HCT116 (cell line): Measurements from ENCODE around the gene PRCD. TPM values are rescaled to one million over a fixed set of nuclear protein-coding genes. Genes with fewer than 3 reads are reported as not detected.

Experiments
- ATAC-seq: fragments of 200-7000 bp; cut with Tn5 transposase; 2 replicates; pipeline ENCODE4 v1.9.1; 2020; ENCODE audit warnings: mild to moderate bottlenecking, moderate library complexity
- BruUV-seq: library from RNA; stranded (reverse); fragments of 400-500 nt; replicated peaks from 2 replicates; lab custom pipeline; 2021; lab: Mats Ljungman, UMichigan
- CTCF ChIA-PET: fragments of 300-600 bp; sonication (Branson Sonifier 250); formaldehyde crosslinking; loops from one replicate; lab custom pipeline; 2021; ENCODE audit warnings: antibody characterized with exemption; lab: Charles Lee
- POLR2A ChIA-PET: fragments of 300-600, 350-600 bp; sonication (Branson Sonifier 250); formaldehyde crosslinking; loops from one replicate; lab custom pipeline; 2021; ENCODE audit warnings: antibody characterized with exemption; lab: Charles Lee
- RAD21 ChIA-PET, 2 experiments: fragments of 300-600 bp; sonication (Branson Sonifier 250); formaldehyde crosslinking; loops; one replicate each; lab custom pipeline; 2023; ENCODE audit warnings: low total read pairs in 2 of 2; ENCODE audit not compliant: uncharacterized antibody in 2 of 2, unreplicated experiment in 2 of 2, low non-redundant PET in 1 of 2; lab: Charles Lee
- DNase-seq: peaks from one replicate; pipeline ENCODE4 v3.0.0-alpha.2; 2010; ENCODE audit warnings: low read depth, low spot score
- H2AFZ ChIP-seq: fragments of 200-600 bp; shearing (Covaris generic), sonication (generic); 2 replicates; pipeline ENCODE4 v1.6.1; 2017; ENCODE audit warnings: low read depth, mixed run types, mixed read lengths, antibody characterized with exemption, low read length; ENCODE audit not compliant: poor library complexity, severe bottlenecking
- H3K27ac ChIP-seq: 2 replicates; pipeline ENCODE4 v1.5.1; 2012; ENCODE audit warnings: low read depth, low read length
- H3K27me3 ChIP-seq: fragments of 200-600 bp; sonication (generic); 2 replicates; pipeline ENCODE4 v1.6.1; 2016; ENCODE audit warnings: mixed run types, low read length, mixed read lengths; ENCODE audit not compliant: insufficient read depth
- H3K36me3 ChIP-seq, 2 experiments: fragments of 200-500 bp in 1 of 2; fragments of 200-600 bp in 1 of 2; sonication (Bioruptor generic) in 1 of 2; sonication (generic) in 1 of 2; 2 replicates each; pipeline versions ENCODE4 v1.5.1 to v1.6.1; 2014 to 2016; ENCODE audit warnings: low read length in 2 of 2, inconsistent platforms in 1 of 2, mixed read lengths in 1 of 2, mixed run types in 1 of 2; ENCODE audit not compliant: insufficient read depth in 2 of 2, control insufficient read depth in 1 of 2
- H3K4me1 ChIP-seq, 2 experiments: fragments of 200-600 bp in 1 of 2; sonication (generic) in 1 of 2; 2 replicates each; pipeline versions ENCODE4 v1.5.1 to v1.6.1; 2012 to 2017; ENCODE audit warnings: low read length in 2 of 2, inconsistent platforms in 1 of 2, mild to moderate bottlenecking in 1 of 2, mixed read lengths in 1 of 2, mixed run types in 1 of 2, moderate library complexity in 1 of 2; ENCODE audit not compliant: insufficient read depth in 2 of 2, control insufficient read depth in 1 of 2
- H3K4me2 ChIP-seq: fragments of 200-600 bp; sonication (generic); 2 replicates; pipeline ENCODE4 v1.6.1; 2017; ENCODE audit warnings: mixed run types, low read length, mixed read lengths
- H3K4me3 ChIP-seq, 2 experiments: fragments of 200-600 bp in 1 of 2; sonication (generic) in 1 of 2; replicated peaks in 1 of 2; 2 replicates each; pipeline ENCODE4 v1.5.1; 2011 to 2016; ENCODE audit warnings: low read length in 2 of 2, control low read depth in 1 of 2, low read depth in 1 of 2, mild to moderate bottlenecking in 1 of 2, mixed read lengths in 1 of 2, mixed run types in 1 of 2
- H3K79me2 ChIP-seq: fragments of 200-600 bp; sonication (generic); 2 replicates; pipeline ENCODE4 v1.6.1; 2017; ENCODE audit warnings: mild to moderate bottlenecking, mixed run types, low read length, moderate library complexity, mixed read lengths; ENCODE audit not compliant: insufficient read depth
- H3K9ac ChIP-seq: fragments of 200-600 bp; sonication (generic); 2 replicates; pipeline ENCODE4 v1.6.1; 2016; ENCODE audit warnings: low read length, mixed read lengths
- H3K9me2 ChIP-seq: fragments of 200-600 bp; sonication (generic), shearing (Covaris generic); 2 replicates; pipeline ENCODE4 v1.6.1; 2017; ENCODE audit warnings: mixed run types, mild to moderate bottlenecking, moderate library complexity; ENCODE audit not compliant: insufficient read depth
- H3K9me3 ChIP-seq, 2 experiments: fragments of 200-500 bp in 1 of 2; fragments of 200-600 bp in 1 of 2; sonication (Bioruptor generic) in 1 of 2; sonication (generic) in 1 of 2; 2 replicates each; pipeline ENCODE4 v1.6.1; 2014 to 2017; ENCODE audit warnings: low read length in 2 of 2, mixed read lengths in 2 of 2, inconsistent platforms in 1 of 2, low read depth in 1 of 2, mild to moderate bottlenecking in 1 of 2, mixed run types in 1 of 2, moderate library complexity in 1 of 2; ENCODE audit not compliant: control insufficient read depth in 1 of 2, insufficient read depth in 1 of 2
- H4K20me1 ChIP-seq: fragments of 200-600 bp; sonication (generic), shearing (Covaris generic); 2 replicates; pipeline ENCODE4 v1.6.1; 2017; ENCODE audit warnings: mixed run types, mild to moderate bottlenecking, moderate library complexity; ENCODE audit not compliant: insufficient read depth
- CEBPB ChIP-seq: IDR thresholded peaks from 2 replicates; pipeline ENCODE4 v1.6.1; 2012; ENCODE audit warnings: low read depth
- ELF1 ChIP-seq: IDR thresholded peaks from 2 replicates; pipeline ENCODE4 v1.6.1; 2012; ENCODE audit warnings: low read depth, borderline replicate concordance
- EZH2 ChIP-seq: fragments of 200-600 bp; sonication (generic); IDR thresholded peaks from 2 replicates; pipeline ENCODE4 v1.6.1; 2017; ENCODE audit warnings: antibody characterized with exemption, mixed run types
- JUND ChIP-seq: IDR thresholded peaks from 2 replicates; pipeline ENCODE4 v1.6.1; 2012
- POLR2A ChIP-seq: IDR thresholded peaks from 2 replicates; pipeline ENCODE4 v1.7.0; 2011; ENCODE audit warnings: borderline replicate concordance; ENCODE audit not compliant: insufficient read depth, insufficient read length; ENCODE audit errors: extremely low read depth
- RAD21 ChIP-seq: IDR thresholded peaks from 2 replicates; pipeline ENCODE4 v1.6.1; 2012; ENCODE audit warnings: low read depth, mild to moderate bottlenecking
- SIN3A ChIP-seq: IDR thresholded peaks from 2 replicates; pipeline ENCODE4 v1.6.1; 2012; ENCODE audit warnings: low read depth
- SRF ChIP-seq: IDR thresholded peaks from 2 replicates; pipeline ENCODE4 v1.6.1; 2012; ENCODE audit warnings: low read depth
- ZFX ChIP-seq: fragments of 450-650 bp; IDR thresholded peaks from 2 replicates; pipeline ENCODE4 v1.6.1; 2017
- intact Hi-C: fragments of 100-400 bp; cut with micrococcal nuclease; formaldehyde crosslinking; loops from 2 replicates; pipeline ENCODE4 v1.10.0; 2022
- total RNA-seq: library from RNA; stranded (reverse); gene quantifications from one replicate; pipeline ENCODE4 v1.2.1, GENCODE V29; 2021; ENCODE audit not compliant: unreplicated experiment
- TF ChIP-seq, protein P1 (sequence below), 3 experiments: fragments of 200-600 bp in 1 of 3; sonication (generic) in 1 of 3; IDR thresholded peaks in 2 of 3; conservative IDR thresholded peaks in 1 of 3; 2 replicates each; pipeline ENCODE4 v1.5.1; 2012 to 2017; ENCODE audit warnings: low read depth in 2 of 3, low read length in 2 of 3, antibody characterized with exemption in 1 of 3, borderline replicate concordance in 1 of 3, control low read depth in 1 of 3, mild to moderate bottlenecking in 1 of 3, mixed read lengths in 1 of 3, mixed run types in 1 of 3, moderate library complexity in 1 of 3; ENCODE audit not compliant: insufficient read depth in 1 of 3

PRCD gene
- total RNA-seq, 1 experiment from 2014 or later = not detected

DNA sequence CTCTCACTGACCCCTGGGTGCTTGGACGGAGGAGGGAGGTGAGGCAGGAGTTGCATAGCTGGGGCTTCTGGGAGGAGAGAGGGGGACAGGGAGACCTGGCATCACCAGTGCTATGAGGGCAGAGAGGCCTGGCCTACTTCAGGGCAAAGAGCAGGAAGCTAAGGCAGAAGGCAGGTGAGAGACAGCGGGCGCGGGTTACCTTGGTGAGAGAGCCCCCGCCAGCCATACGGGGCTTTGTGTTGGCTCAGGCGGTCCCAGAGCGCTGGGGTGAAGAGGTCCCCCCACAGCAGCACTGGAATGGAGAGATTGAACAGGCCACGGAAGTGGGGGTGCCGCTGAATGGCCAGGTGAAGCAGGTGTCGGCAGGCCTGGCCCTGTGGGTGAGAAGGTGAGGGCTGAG lies 34.3 kb downstream of the PRCD start:
- no peak for ATAC-seq
- Histone ChIP-seq H3K9ac (no peak overlapping the region), H3K79me2 (no peaks in the 10 kb centered on the region), H3K4me3 (no peak overlapping the region), H3K36me3 (no peaks in the 10 kb centered on the region), H3K4me2 (no peak overlapping the region), H3K4me1 (peaks cover 0 to 14% of the 10 kb centered on the region in 2 experiments; a peak in 1 of 4 replicates), H2AFZ (no peak overlapping the region), H4K20me1 (no peaks in the 10 kb centered on the region), H3K9me2 (no peaks in the 10 kb centered on the region), H3K9me3 (no peaks in the 10 kb centered on the region), H3K27me3 (no peaks in the 10 kb centered on the region), H3K27ac (no peak overlapping the region)
- intact Hi-C loops = no loop called here
- BruUV-seq = no TSS peak
- RAD21 ChIA-PET = no interaction called here
- TF ChIP-seq SRF (no peak), SIN3A (no peak), RAD21 (no peak), ELF1 (no peak), EZH2 (no peak), ZFX (no peak), CEBPB (no peak), JUND (no peak), POLR2A (no peak)
- TF ChIP-seq, protein P1, sequence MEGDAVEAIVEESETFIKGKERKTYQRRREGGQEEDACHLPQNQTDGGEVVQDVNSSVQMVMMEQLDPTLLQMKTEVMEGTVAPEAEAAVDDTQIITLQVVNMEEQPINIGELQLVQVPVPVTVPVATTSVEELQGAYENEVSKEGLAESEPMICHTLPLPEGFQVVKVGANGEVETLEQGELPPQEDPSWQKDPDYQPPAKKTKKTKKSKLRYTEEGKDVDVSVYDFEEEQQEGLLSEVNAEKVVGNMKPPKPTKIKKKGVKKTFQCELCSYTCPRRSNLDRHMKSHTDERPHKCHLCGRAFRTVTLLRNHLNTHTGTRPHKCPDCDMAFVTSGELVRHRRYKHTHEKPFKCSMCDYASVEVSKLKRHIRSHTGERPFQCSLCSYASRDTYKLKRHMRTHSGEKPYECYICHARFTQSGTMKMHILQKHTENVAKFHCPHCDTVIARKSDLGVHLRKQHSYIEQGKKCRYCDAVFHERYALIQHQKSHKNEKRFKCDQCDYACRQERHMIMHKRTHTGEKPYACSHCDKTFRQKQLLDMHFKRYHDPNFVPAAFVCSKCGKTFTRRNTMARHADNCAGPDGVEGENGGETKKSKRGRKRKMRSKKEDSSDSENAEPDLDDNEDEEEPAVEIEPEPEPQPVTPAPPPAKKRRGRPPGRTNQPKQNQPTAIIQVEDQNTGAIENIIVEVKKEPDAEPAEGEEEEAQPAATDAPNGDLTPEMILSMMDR (IDR thresholded peaks at IDR 0.05 in 2 of 3, conservative IDR thresholded peaks at IDR 0.05 in 1 of 3; ENCODE audit: borderline replicate concordance in 1 of 3, insufficient read depth in 1 of 3, low read depth in 2 of 3, low read length in 2 of 3) = no peak
- POLR2A ChIA-PET = interaction anchor here (1.9 kb wide), 1 partner anchor 12 kb away, joined by 7 read pairs; the partner anchor contains the start of gene ST6GALNAC2
- CTCF ChIA-PET = interaction anchor here (1.8 kb wide), 1 partner anchor 50 kb away, joined by 4 read pairs; no protein-coding TSS in a partner anchor
- no peak for DNase-seq
